ENCODE data around the gene TMEM150B. TPM values are rescaled to one million over a fixed set of nuclear protein-coding genes. Genes with fewer than 3 reads are reported as not detected.
A peak's percentile ranks its signal among the peaks of the same experiment; 100 is the strongest.

The TMEM150B gene
- polyA plus RNA-seq, 2 of the 4 experiments (the other 2 are of a cell fraction): 0.26 to 0.39 TPM

GRCh38 chr19:55353803-55354697 lies 28.9 kb upstream of the TMEM150B start:
- H3K4me3 ChIP-seq: peak overlapping the region; percentile 50
- CTCF ChIA-PET: interaction anchor here (1.1 to 3.2 kb wide), 4 partner anchors 15 to 62 kb away, joined by 3 to 18 read pairs (median 6); partner anchors contain the start of gene KMT5C
- TF ChIP-seq CHD4 (IDR thresholded peaks at IDR 0.05; ENCODE audit: borderline replicate concordance): no peak
- TF ChIP-seq RARB (CRISPR knock-in tag; IDR thresholded peaks at IDR 0.05): no peak
- no peak for TF ChIP-seq ELK1 (IDR thresholded peaks at IDR 0.05; ENCODE audit: low read depth, low read length)
- TF ChIP-seq MYC (IDR thresholded peaks at IDR 0.05; ENCODE audit: borderline replicate concordance, low read length): no peak
- no peak for TF ChIP-seq RAD21 (conservative IDR thresholded peaks at IDR 0.05 in 1 of 2, IDR thresholded peaks at IDR 0.05 in 1 of 2)
- 0 out of 2 replicates have a peak, but pooled peaks have one; percentile 42 for TF ChIP-seq E2F6 (IDR thresholded peaks at IDR 0.05; ENCODE audit: borderline replicate concordance, low read depth)
- peak; percentile 72; the same call in 1 of the 2 replicates for TF ChIP-seq RNF2 (IDR thresholded peaks at IDR 0.05; ENCODE audit: borderline replicate concordance, low read depth)
- TF ChIP-seq GATA3 (IDR thresholded peaks at IDR 0.05; ENCODE audit: borderline replicate concordance): no peak
- TF ChIP-seq CTCF (IDR thresholded peaks at IDR 0.05): no peak
- no peak for TF ChIP-seq USF2 (IDR thresholded peaks at IDR 0.05)
- TF ChIP-seq MAX (IDR thresholded peaks at IDR 0.05): peak; percentile 57
- no peak for TF ChIP-seq ESRRA (IDR thresholded peaks at IDR 0.05; ENCODE audit: borderline replicate concordance, low read length)
- no peak for TF ChIP-seq HOXA7 (CRISPR knock-in tag; IDR thresholded peaks at IDR 0.05)
- TF ChIP-seq CBX8 (IDR thresholded peaks at IDR 0.05): no peak
- TF ChIP-seq HES2 (IDR thresholded peaks at IDR 0.05): no peak
- TF ChIP-seq RFX5 (IDR thresholded peaks at IDR 0.05): no peak
- no peak for TF ChIP-seq NR3C1 (IDR thresholded peaks at IDR 0.05)
- 0 out of 2 replicates have a peak, but pooled peaks have one; percentile 8 for TF ChIP-seq MAZ (IDR thresholded peaks at IDR 0.05; ENCODE audit: borderline replicate concordance, low read depth, low read length)
- TF ChIP-seq EHMT2 (IDR thresholded peaks at IDR 0.05; ENCODE audit: low read depth): no peak
- peak; percentile 75 to 91 for ATAC-seq
- no peak for FAIRE-seq
- WGBS (ENCODE audit: missing lambda C conversion rate): 6% methylated on average over 42 of the region's 72 CpGs
- H3K4me2 ChIP-seq: peak overlapping the region; percentile 82
- POLR2A ChIA-PET: interaction anchor here (2.0 kb wide), 1 partner anchor 15 kb away, joined by 10 read pairs; the partner anchor contains the start of gene KMT5C
- H3K4me1 ChIP-seq: peaks cover 12% of the 10 kb centered on the region
- DNase-seq (ENCODE audit: low read depth in 1 of 2, low spot score in 1 of 2): peak; percentile 75 to 90
- H3K9me3 ChIP-seq: no peaks in the 10 kb centered on the region
- H3K27ac ChIP-seq: peak overlapping the region; percentile 62 to 84

Measured in A549 (cell line).